IMR-90 (cell line): ENCODE data around the gene CYB5B. TPM values are rescaled to one million over a fixed set of nuclear protein-coding genes. Genes with fewer than 3 reads are reported as not detected.

Experiments used
- ATAC-seq: fragments of 200-7000 bp; cut with Tn5 transposase; 2 replicates; pipeline ENCODE4 v1.9.1; 2020; ENCODE audit warnings: low read depth, mild to moderate bottlenecking, moderate library complexity
- BruUV-seq: library from RNA; stranded (reverse); fragments of 400-500 nt; replicated peaks from 2 replicates; lab custom pipeline; 2021; lab: Mats Ljungman, UMichigan
- CTCF ChIA-PET: fragments of 300-600 bp; formaldehyde crosslinking; extraction: SDS; loops from one replicate; lab custom pipeline; 2021; ENCODE audit warnings: antibody characterized with exemption; lab: Yijun Ruan, JAX
- POLR2A ChIA-PET: fragments of 300-600 bp; sonication (Branson Sonifier 250); formaldehyde crosslinking; loops from one replicate; lab custom pipeline; 2022; ENCODE audit warnings: antibody characterized with exemption; ENCODE audit not compliant: unreplicated experiment; lab: Charles Lee
- DNase-seq: peaks from one replicate; pipeline ENCODE4 v3.0.0; 2013
- H2AFZ ChIP-seq: replicated peaks from 2 replicates; pipeline ENCODE3; 2013; ENCODE audit warnings: low read length, mild to moderate bottlenecking; ENCODE audit not compliant: poor library complexity
- H2AK5ac ChIP-seq: 2 replicates; pipeline ENCODE4 v1.6.1; 2013; ENCODE audit warnings: low read depth, low read length, inconsistent platforms
- H2AK9ac ChIP-seq: replicated peaks from 2 replicates; pipeline ENCODE3; 2013; ENCODE audit warnings: mild to moderate bottlenecking, low read depth, low read length, moderate library complexity; ENCODE audit not compliant: poor library complexity
- H2BK120ac ChIP-seq: 2 replicates; pipeline ENCODE4 v1.6.1; 2013; ENCODE audit warnings: low read depth, low read length, inconsistent platforms
- H2BK15ac ChIP-seq: 3 replicates; pipeline ENCODE4 v1.6.1; 2013; ENCODE audit warnings: low read depth, low read length, inconsistent platforms
- H2BK20ac ChIP-seq: 2 replicates; pipeline ENCODE4 v1.6.1; 2013; ENCODE audit warnings: low read depth, mild to moderate bottlenecking, inconsistent platforms, low read length, moderate library complexity
- H2BK5ac ChIP-seq: 2 replicates; pipeline ENCODE4 v1.6.1; 2013; ENCODE audit warnings: mild to moderate bottlenecking, low read depth, low read length, inconsistent platforms; ENCODE audit not compliant: poor library complexity, severe bottlenecking
- H3K14ac ChIP-seq: replicated peaks from 2 replicates; pipeline ENCODE4 v1.6.1; 2013; ENCODE audit warnings: low read depth, low read length, inconsistent platforms
- H3K18ac ChIP-seq: 2 replicates; pipeline ENCODE4 v1.6.1; 2013; ENCODE audit warnings: low read depth, low read length, control low read depth
- H3K23ac ChIP-seq: 2 replicates; pipeline ENCODE4 v1.6.1; 2013; ENCODE audit warnings: low read depth, low read length, inconsistent platforms
- H3K27ac ChIP-seq: 2 replicates; pipeline ENCODE4 v1.5.1; 2013; ENCODE audit warnings: mild to moderate bottlenecking, control low read depth, low read length; ENCODE audit not compliant: insufficient read depth
- H3K27me3 ChIP-seq: 2 replicates; pipeline ENCODE4 v1.6.1; 2013; ENCODE audit warnings: low read length; ENCODE audit not compliant: control insufficient read depth, insufficient read depth
- H3K36me3 ChIP-seq: 2 replicates; pipeline ENCODE4 v1.6.1; 2013; ENCODE audit warnings: low read length, mixed read lengths; ENCODE audit not compliant: control insufficient read depth, insufficient read depth
- H3K4ac ChIP-seq: 2 replicates; pipeline ENCODE4 v1.6.1; 2013; ENCODE audit warnings: low read depth, low read length, inconsistent platforms
- H3K4me1 ChIP-seq: 2 replicates; pipeline ENCODE4 v1.6.1; 2013; ENCODE audit warnings: low read length, mixed read lengths; ENCODE audit not compliant: control insufficient read depth, insufficient read depth
- H3K4me2 ChIP-seq: 2 replicates; pipeline ENCODE4 v1.6.1; 2013; ENCODE audit warnings: low read depth, mild to moderate bottlenecking, control low read depth, low read length, moderate library complexity
- H3K4me3 ChIP-seq: 2 replicates; pipeline ENCODE4 v1.5.1; 2013; ENCODE audit warnings: low read depth, mild to moderate bottlenecking, control low read depth, low read length, moderate library complexity; ENCODE audit not compliant: insufficient read depth
- H3K56ac ChIP-seq: 2 replicates; pipeline ENCODE4 v1.6.1; 2013; ENCODE audit warnings: low read length, inconsistent platforms; ENCODE audit not compliant: insufficient read depth; ENCODE audit errors: extremely low read depth
- H3K79me1 ChIP-seq, 2 experiments: 2 replicates each; pipeline ENCODE4 v1.6.1; 2013; ENCODE audit warnings: low read length in 2 of 2, inconsistent platforms in 1 of 2, low read depth in 1 of 2
- H3K9ac ChIP-seq: 2 replicates; pipeline ENCODE4 v1.6.1; 2013; ENCODE audit warnings: low read depth, low read length, control low read depth
- H3K9me1 ChIP-seq: 2 replicates; pipeline ENCODE4 v1.6.1; 2013; ENCODE audit warnings: low read length, inconsistent platforms; ENCODE audit not compliant: insufficient read depth
- H3K9me3 ChIP-seq: 2 replicates; pipeline ENCODE4 v1.6.1; 2013; ENCODE audit warnings: low read length; ENCODE audit not compliant: control insufficient read depth, insufficient read depth
- H4K20me1 ChIP-seq: 2 replicates; pipeline ENCODE4 v1.6.1; 2013; ENCODE audit warnings: low read length, inconsistent platforms; ENCODE audit not compliant: insufficient read depth
- H4K5ac ChIP-seq: 2 replicates; pipeline ENCODE4 v1.6.1; 2013; ENCODE audit warnings: mild to moderate bottlenecking, low read depth, low read length, control low read depth
- H4K8ac ChIP-seq, 2 experiments: 2 replicates each; pipeline ENCODE4 v1.6.1; 2013; ENCODE audit warnings: low read depth in 2 of 2, low read length in 2 of 2, control low read depth in 1 of 2, inconsistent platforms in 1 of 2
- H4K91ac ChIP-seq: 2 replicates; pipeline ENCODE4 v1.6.1; 2013; ENCODE audit warnings: low read depth, low read length, inconsistent platforms; ENCODE audit not compliant: insufficient read depth
- CHD1 ChIP-seq: IDR thresholded peaks from 2 replicates; pipeline ENCODE4 v1.6.1; 2012; ENCODE audit warnings: low read depth, low read length, improper control_type of control experiment
- CTCF ChIP-seq: conservative IDR thresholded peaks from 2 replicates; pipeline ENCODE4 v1.5.1; 2012; ENCODE audit warnings: mild to moderate bottlenecking, low read depth, low read length, improper control_type of control experiment
- FOS ChIP-seq: fragments of 150-350 bp; IDR thresholded peaks from 2 replicates; pipeline ENCODE4 v1.6.1; 2016; ENCODE audit warnings: low read depth, low read length
- MAZ ChIP-seq: IDR thresholded peaks from 2 replicates; pipeline ENCODE4 v1.6.1; 2012; ENCODE audit warnings: low read depth, mild to moderate bottlenecking, low read length, improper control_type of control experiment, moderate library complexity, borderline replicate concordance
- MXI1 ChIP-seq: IDR thresholded peaks from 2 replicates; pipeline ENCODE4 v1.6.1; 2012; ENCODE audit warnings: low read depth, mild to moderate bottlenecking, low read length, moderate library complexity, borderline replicate concordance
- NFE2L2 ChIP-seq: fragments of 150-350 bp; IDR thresholded peaks from 2 replicates; pipeline ENCODE4 v1.6.1; 2016; ENCODE audit warnings: low read depth, mild to moderate bottlenecking, low read length
- POLR2A ChIP-seq: IDR thresholded peaks from 2 replicates; pipeline ENCODE4 v1.6.1; 2012; ENCODE audit warnings: mild to moderate bottlenecking, low read depth, low read length
- SMC3 ChIP-seq: fragments of 150-350 bp; IDR thresholded peaks from 2 replicates; pipeline ENCODE4 v1.6.1; 2016; ENCODE audit warnings: low read depth, mild to moderate bottlenecking, antibody characterized with exemption, low read length, moderate library complexity
- WGBS, 2 experiments: methylation state at CpG; one replicate each; pipeline versions ENCODE4 v1.1.5 to v1.1.7; 2013; ENCODE audit warnings: missing lambda C conversion rate in 2 of 2; ENCODE audit not compliant: insufficient read length in 1 of 2; ENCODE audit errors: extremely low coverage in 2 of 2; 5-methylcytosine and 5-hydroxymethylcytosine counted together
- dilution Hi-C: fragments of 300-500 bp; cut with HindIII; formaldehyde crosslinking; loops from one replicate; pipeline ENCODE4 v1.14.3; 2018; ENCODE audit warnings: low sequenced_read_pairs; ENCODE audit not compliant: unreplicated experiment
- in situ Hi-C: fragments of 300-500 bp; cut with MboI; formaldehyde crosslinking; loops from 3 replicates; pipeline ENCODE4 v1.14.3; 2019; ENCODE audit warnings: low sequenced_read_pairs, inconsistent platforms, mixed read lengths
- intact Hi-C: fragments of 100-400 bp; cut with micrococcal nuclease; formaldehyde crosslinking; loops from 2 replicates; pipeline ENCODE4 v1.10.0; 2022
- polyA plus RNA-seq, 3 experiments: library from polyadenylated mRNA; depleted of rRNA; stranded (reverse); fragments of >200 nt; gene quantifications; 2 replicates each; pipeline ENCODE4 v1.2.3, GENCODE V29; 2012; ENCODE audit warnings: low replicate concordance in 1 of 3
- total RNA-seq: library from RNA; depleted of rRNA; stranded (reverse); fragments of >200 nt; gene quantifications from 2 replicates; pipeline ENCODE4 v1.2.3, GENCODE V29; 2012

CYB5B gene
- total and polyA plus RNA-seq, 2 of the 4 experiments (the other 2 are of a cell fraction): 100 to 102 TPM

DNA sequence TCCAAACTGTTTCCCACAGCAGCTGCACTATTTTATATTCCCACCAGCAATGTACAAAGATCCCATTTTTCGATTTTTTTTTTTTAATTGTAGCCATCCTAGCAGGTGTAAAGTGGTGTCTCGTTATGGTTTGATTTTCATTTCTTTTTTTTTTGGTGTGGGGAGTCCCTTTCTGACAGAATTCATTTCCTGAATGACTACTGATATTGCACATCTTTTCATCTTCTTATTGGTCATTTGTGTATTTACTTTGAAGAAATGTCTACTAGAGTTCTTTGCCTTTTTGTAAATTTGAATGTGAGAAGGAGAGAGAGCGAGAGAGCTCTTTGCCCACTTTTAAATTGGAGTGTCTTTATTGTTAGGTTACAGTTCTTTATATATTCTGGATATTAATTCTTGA, 14.0 kb downstream of the CYB5B start:
- no CpG with 5 or more reads among the region's 3 CpGs for WGBS, 2 experiments
- Histone ChIP-seq H4K91ac (no peak overlapping the region), H3K4me1 (peaks cover 4% of the 10 kb centered on the region; the same call in 1 of the 2 replicates), H3K23ac (no peak overlapping the region), H3K14ac (no peak overlapping the region), H3K56ac (no peak overlapping the region), H4K5ac (no peak overlapping the region), H3K9ac (no peak overlapping the region), H2AK5ac (no peak overlapping the region), H3K4me3 (no peak overlapping the region), H3K18ac (no peak overlapping the region), H2BK15ac (no peak overlapping the region), H3K9me1 (no peaks in the 10 kb centered on the region), H3K4me2 (no peak overlapping the region), H2BK20ac (no peak overlapping the region), H3K4ac (no peak overlapping the region), H2AK9ac (no peak overlapping the region), H4K20me1 (no peaks in the 10 kb centered on the region), H3K79me1 (peaks cover 31 to 56% of the 10 kb centered on the region in 2 experiments), H3K36me3 (peaks cover 1% of the 10 kb centered on the region; the same call in 1 of the 2 replicates), H3K27ac (no peak overlapping the region), H2BK5ac (no peak overlapping the region), H2AFZ (no peak overlapping the region), H4K8ac (no peak overlapping the region), H2BK120ac (no peak overlapping the region), H3K9me3 (no peaks in the 10 kb centered on the region), H3K27me3 (no peaks in the 10 kb centered on the region)
- dilution Hi-C loops: no loop called here
- ATAC-seq (no peak), DNase-seq (no peak)
- in situ Hi-C loops: no loop called here
- TF ChIP-seq POLR2A (no peak), CHD1 (no peak), SMC3 (no peak), NFE2L2 (no peak), FOS (no peak), MAZ (no peak), MXI1 (no peak), CTCF (no peak)
- ChIA-PET CTCF (no interaction called here), POLR2A (no interaction called here)
- intact Hi-C loops: no loop called here
- BruUV-seq: no TSS peak
